ENCODE measurements around the gene ZNF578.
"Not testable (repeated sequence)": the region's sequence is repeated elsewhere in the genome, so short reads cannot be mapped to it uniquely, and the experiment has no call there.

- TF ChIP-seq SUZ12 (IDR thresholded peaks at IDR 0.05; ENCODE audit: extremely low read depth, insufficient read depth, insufficient read length); ZNF274 (IDR thresholded peaks at IDR 0.05; ENCODE audit: low read depth, low read length); YY1 (IDR thresholded peaks at IDR 0.05; ENCODE audit: insufficient read depth, insufficient read length): not testable (repeated sequence)
Measured at GRCh38 chr19:52541176-52541575, 87.8 kb downstream of the ZNF578 start.

Measured in NT2/D1 (cell line).